ENCODE data around the gene OGDH. TPM values are rescaled to one million over a fixed set of nuclear protein-coding genes. Genes with fewer than 3 reads are reported as not detected.
A peak's percentile ranks its signal among the peaks of the same experiment; 100 is the strongest.

OGDH gene
- total and polyA plus RNA-seq, 2 of the 13 experiments (the other 11 are each of a cell fraction or from before 2014, with no cell fraction given), result 17.4 to 25.4 TPM

- TF ChIP-seq MLXIP (CRISPR knock-in tag; IDR thresholded peaks at IDR 0.05; ENCODE audit: borderline replicate concordance) (no peak), ZSCAN21 (CRISPR knock-in tag; IDR thresholded peaks at IDR 0.05; ENCODE audit: borderline replicate concordance) (no peak), RFXANK (CRISPR knock-in tag; IDR thresholded peaks at IDR 0.05) (no peak), SAP130 (CRISPR knock-in tag; IDR thresholded peaks at IDR 0.05; ENCODE audit: low read depth) (no peak), RXRA (CRISPR knock-in tag; IDR thresholded peaks at IDR 0.05) (no peak), ZBTB7B (CRISPR knock-in tag; IDR thresholded peaks at IDR 0.05) (no peak), ZNF652 (CRISPR knock-in tag; IDR thresholded peaks at IDR 0.05; ENCODE audit: borderline replicate concordance, low read depth) (no peak), ZNF383 (CRISPR knock-in tag; IDR thresholded peaks at IDR 0.05; ENCODE audit: borderline replicate concordance) (no peak), ZBTB39 (CRISPR knock-in tag; IDR thresholded peaks at IDR 0.05) (no peak), ZNF263 (CRISPR knock-in tag; IDR thresholded peaks at IDR 0.05) (0 out of 2 replicates have a peak, but pooled peaks have one; percentile 18), ZNF816 (CRISPR knock-in tag; IDR thresholded peaks at IDR 0.05; ENCODE audit: borderline replicate concordance) (no peak), USF2 (IDR thresholded peaks at IDR 0.05; ENCODE audit: low read depth, low read length) (no peak), USF2 (CRISPR knock-in tag; IDR thresholded peaks at IDR 0.05; ENCODE audit: borderline replicate concordance) (no peak), ATAD3A (CRISPR knock-in tag; IDR thresholded peaks at IDR 0.05) (no peak), SSRP1 (CRISPR knock-in tag; IDR thresholded peaks at IDR 0.05) (no peak), NR2F6 (IDR thresholded peaks at IDR 0.05) (peak; percentile 32; the same call in 1 of the 2 replicates), NR2F6 (CRISPR knock-in tag; IDR thresholded peaks at IDR 0.05) (peak; percentile 43; the same call in 1 of the 2 replicates), ZNF512B (CRISPR knock-in tag; IDR thresholded peaks at IDR 0.05; ENCODE audit: borderline replicate concordance) (no peak), ZSCAN20 (CRISPR knock-in tag; IDR thresholded peaks at IDR 0.05; ENCODE audit: borderline replicate concordance) (no peak), ZFX (CRISPR knock-in tag; IDR thresholded peaks at IDR 0.05; ENCODE audit: low read depth) (no peak), PHF8 (CRISPR knock-in tag; IDR thresholded peaks at IDR 0.05) (no peak), PAF1 (CRISPR knock-in tag; IDR thresholded peaks at IDR 0.05) (no peak)
Measured at GRCh38 chr7:44750921-44751571, 144.6 kb downstream of the OGDH start (continued).
